HG03139 (cell line): ENCODE data around the gene PODNL1.

Experiments used
- ATAC-seq: cut with Tn5 transposase; IDR thresholded peaks from one replicate; pipeline ENCODE4 v1.9.1; 2021; ENCODE audit not compliant: unreplicated experiment

Gene PODNL1

GRCh38 chr19:13899912-13900584 lies 38.2 kb downstream of the PODNL1 start:
- no peak for ATAC-seq

- ATAC-seq, result no peak
These were observed 38.8 kb downstream of the PODNL1 start for GRCh38 chr19:13899393-13899792.

GRCh38 chr19:13896227-13896626 lies 42.0 kb downstream of the PODNL1 start:
- no peak for ATAC-seq

DNA sequence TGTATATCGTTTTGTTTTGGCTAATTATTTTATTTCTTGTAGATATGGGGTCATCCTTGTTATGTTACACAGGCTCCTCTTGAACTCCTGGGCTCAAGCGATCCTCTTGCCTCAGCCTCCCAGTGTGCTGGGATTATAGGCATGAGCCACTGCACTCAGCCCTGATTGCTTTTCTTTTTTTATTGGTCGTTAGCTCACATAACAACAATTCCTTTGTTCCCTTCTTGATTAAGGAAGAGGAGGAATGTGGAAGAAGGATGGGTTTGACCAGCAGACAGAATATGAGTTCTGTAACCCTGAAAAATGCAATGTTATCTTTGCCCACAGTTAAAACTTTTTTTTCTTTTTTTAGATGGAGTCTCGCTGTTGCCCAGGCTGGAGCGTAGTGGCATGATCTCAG lies 43.7 kb downstream of the PODNL1 start:
- ATAC-seq, result no peak

GRCh38 chr19:13892870-13893269 lies 45.3 kb downstream of the PODNL1 start:
- no peak for ATAC-seq

- no peak for ATAC-seq
These were observed 48.1 kb downstream of the PODNL1 start for GRCh38 chr19:13890136-13890535.

DNA sequence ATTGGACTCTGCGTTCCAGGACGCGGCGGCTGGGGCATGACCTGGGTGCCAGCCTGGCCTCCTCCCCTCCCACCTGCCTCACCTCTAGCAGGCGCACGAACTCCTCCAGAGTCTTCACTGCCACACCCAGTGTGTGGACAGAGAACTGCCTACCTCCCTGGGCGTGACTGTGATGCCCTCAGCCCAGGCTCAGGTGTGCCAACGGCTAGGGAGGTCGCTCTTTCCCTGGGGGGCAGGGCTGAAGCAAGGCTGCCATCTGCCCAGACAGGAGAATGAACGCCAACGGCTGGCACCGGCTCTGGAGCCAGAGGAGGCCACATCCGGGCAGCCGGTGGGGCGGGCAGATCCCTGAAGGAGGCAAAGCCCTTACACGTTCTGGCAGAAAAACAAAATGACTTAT lies 49.9 kb downstream of the PODNL1 start:
- ATAC-seq, result no peak

DNA sequence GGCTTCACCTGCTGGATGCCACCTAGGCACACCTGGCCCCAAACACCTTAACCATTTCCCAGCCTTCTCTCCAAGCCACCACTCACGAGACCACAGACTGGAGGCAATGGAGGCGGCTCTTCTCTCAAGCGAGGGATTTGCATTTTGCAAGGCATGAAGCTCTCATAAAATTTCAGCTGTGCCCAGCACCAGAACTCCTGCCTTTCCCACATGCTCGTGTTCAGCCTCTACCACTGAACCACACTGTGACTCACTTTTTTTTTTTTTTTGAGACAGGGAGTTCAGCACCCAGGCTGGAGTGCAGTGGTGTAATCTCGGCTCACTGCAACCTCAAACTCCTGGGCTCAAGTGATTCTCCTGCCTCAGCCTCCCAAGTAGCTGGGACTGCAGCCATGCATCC lies 50.7 kb downstream of the PODNL1 start:
- ATAC-seq, result no peak

GRCh38 chr19:13887018-13887436 lies 51.2 kb downstream of the PODNL1 start:
- no peak for ATAC-seq

DNA sequence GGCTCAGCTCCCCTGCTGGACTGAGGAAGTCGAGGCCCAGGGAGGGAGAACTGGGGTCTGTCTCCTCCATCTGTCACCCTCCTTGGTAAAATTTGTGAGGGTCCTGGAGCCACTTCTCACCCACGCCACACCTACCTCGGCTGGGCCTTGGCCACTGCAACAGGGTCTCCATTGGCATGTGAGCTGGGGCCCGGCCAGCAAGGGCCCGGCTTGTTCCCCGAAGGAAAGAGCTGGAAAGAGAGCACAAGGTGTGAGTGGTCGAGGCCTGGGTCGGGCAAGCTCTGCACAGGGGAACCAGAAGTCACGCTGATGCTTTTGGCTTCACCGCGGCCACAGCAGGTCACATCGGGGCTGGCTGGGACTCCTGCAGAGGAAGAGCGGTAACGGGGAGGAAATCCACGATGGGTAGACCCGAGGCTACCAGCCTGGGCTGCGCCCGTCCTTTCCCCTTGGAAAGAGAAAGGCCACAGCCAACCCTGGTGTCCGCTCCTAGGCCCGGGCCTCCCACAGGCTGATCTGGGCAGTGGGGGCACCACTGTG lies 52.3 kb downstream of the PODNL1 start:
- ATAC-seq, result no peak

- no peak for ATAC-seq
These were observed 53.3 kb downstream of the PODNL1 start for GRCh38 chr19:13884726-13885591.

GRCh38 chr19:13883516-13884064 lies 54.6 kb downstream of the PODNL1 start:
- ATAC-seq, result no peak

GRCh38 chr19:13882836-13883235 lies 55.4 kb downstream of the PODNL1 start:
- ATAC-seq, result no peak

- no peak for ATAC-seq
These were observed 55.8 kb downstream of the PODNL1 start for GRCh38 chr19:13882419-13882795.

- no peak for ATAC-seq
These were observed 56.4 kb downstream of the PODNL1 start for GRCh38 chr19:13881692-13882418.

DNA sequence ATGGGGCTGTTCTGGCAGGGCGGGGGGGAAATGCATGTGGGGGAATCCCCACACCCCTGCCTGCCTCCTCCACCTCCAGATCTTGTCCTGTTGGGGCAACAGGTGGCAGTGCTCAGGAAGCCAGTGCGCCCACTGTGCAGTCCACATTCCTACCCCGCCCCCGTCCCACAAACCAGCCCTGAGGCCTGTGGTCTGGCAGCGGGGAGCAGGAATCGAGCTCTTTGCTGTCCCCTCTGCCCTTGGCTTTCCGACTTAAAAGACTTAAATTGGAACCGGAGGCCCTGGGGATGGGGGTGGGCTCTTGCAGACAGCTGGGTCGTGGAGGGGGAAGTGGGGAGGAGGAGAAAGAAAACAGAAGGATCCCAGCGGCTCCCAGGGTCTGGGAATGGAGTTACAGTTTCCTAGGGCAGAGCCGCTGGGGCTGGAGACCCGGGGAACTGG lies 56.9 kb downstream of the PODNL1 start:
- no peak for ATAC-seq
